Mesenteric fat pad (tissue), 1 donor: ENCODE measurements around the gene DUOX1. TPM values are rescaled to one million over a fixed set of nuclear protein-coding genes. Genes with fewer than 3 reads are reported as not detected.
A peak's percentile ranks its signal among the peaks of the same experiment; 100 is the strongest.

Source experiments
- DNase-seq: peaks from one replicate; pipeline ENCODE4 v3.0.0-alpha.2; 2020; ENCODE audit warnings: low spot score
- total RNA-seq: library from RNA; stranded (reverse); fragmentation: NEBNext Ultra II Directional; extraction: Animal tissue kit (Norgen Biotek cat#: 25700); gene quantifications from one replicate; pipeline ENCODE4 v1.2.1, GENCODE V29; 2021
- donor health status: DM: yes; HTN: yes; CAD: no.

The DUOX1 gene
- total RNA-seq, 1 donor from 2014 or later = 2.5 TPM

- DNase-seq = peak; percentile 94
Observed at GRCh38 chr15:45166834-45167630, 37.2 kb downstream of the DUOX1 start.

GRCh38 chr15:45167631-45168205 lies 37.9 kb downstream of the DUOX1 start:
- no peak for DNase-seq

GRCh38 chr15:45168286-45168685 lies 38.5 kb downstream of the DUOX1 start:
- no peak for DNase-seq

- no peak for DNase-seq
Observed at GRCh38 chr15:45168751-45169551, 39.2 kb downstream of the DUOX1 start.

GRCh38 chr15:45169608-45170480 lies 40.0 kb downstream of the DUOX1 start:
- DNase-seq = no peak

GRCh38 chr15:45171912-45172311 lies 42.1 kb downstream of the DUOX1 start:
- DNase-seq = no peak

GRCh38 chr15:45174069-45174468 lies 44.3 kb downstream of the DUOX1 start:
- DNase-seq = no peak

GRCh38 chr15:45174577-45174976 lies 44.8 kb downstream of the DUOX1 start:
- DNase-seq = no peak

- no peak for DNase-seq
Observed at GRCh38 chr15:45177285-45177684, 47.5 kb downstream of the DUOX1 start.

- no peak for DNase-seq
Observed at GRCh38 chr15:45179221-45179985, 49.6 kb downstream of the DUOX1 start.

- DNase-seq = no peak
Observed at GRCh38 chr15:45180201-45180600, 50.4 kb downstream of the DUOX1 start.

- DNase-seq = no peak
Observed at GRCh38 chr15:45180648-45181436, 51.0 kb downstream of the DUOX1 start.

GRCh38 chr15:45181491-45182285 lies 51.9 kb downstream of the DUOX1 start:
- no peak for DNase-seq

GRCh38 chr15:45182996-45183395 lies 53.2 kb downstream of the DUOX1 start:
- no peak for DNase-seq

GRCh38 chr15:45183511-45183910 lies 53.7 kb downstream of the DUOX1 start:
- DNase-seq = no peak

- no peak for DNase-seq
Observed at GRCh38 chr15:45184562-45185041, 54.8 kb downstream of the DUOX1 start.

GRCh38 chr15:45185069-45185779 lies 55.4 kb downstream of the DUOX1 start:
- no peak for DNase-seq
